Measurements from ENCODE around the gene RAP1GAP.

RAP1GAP gene

DNA sequence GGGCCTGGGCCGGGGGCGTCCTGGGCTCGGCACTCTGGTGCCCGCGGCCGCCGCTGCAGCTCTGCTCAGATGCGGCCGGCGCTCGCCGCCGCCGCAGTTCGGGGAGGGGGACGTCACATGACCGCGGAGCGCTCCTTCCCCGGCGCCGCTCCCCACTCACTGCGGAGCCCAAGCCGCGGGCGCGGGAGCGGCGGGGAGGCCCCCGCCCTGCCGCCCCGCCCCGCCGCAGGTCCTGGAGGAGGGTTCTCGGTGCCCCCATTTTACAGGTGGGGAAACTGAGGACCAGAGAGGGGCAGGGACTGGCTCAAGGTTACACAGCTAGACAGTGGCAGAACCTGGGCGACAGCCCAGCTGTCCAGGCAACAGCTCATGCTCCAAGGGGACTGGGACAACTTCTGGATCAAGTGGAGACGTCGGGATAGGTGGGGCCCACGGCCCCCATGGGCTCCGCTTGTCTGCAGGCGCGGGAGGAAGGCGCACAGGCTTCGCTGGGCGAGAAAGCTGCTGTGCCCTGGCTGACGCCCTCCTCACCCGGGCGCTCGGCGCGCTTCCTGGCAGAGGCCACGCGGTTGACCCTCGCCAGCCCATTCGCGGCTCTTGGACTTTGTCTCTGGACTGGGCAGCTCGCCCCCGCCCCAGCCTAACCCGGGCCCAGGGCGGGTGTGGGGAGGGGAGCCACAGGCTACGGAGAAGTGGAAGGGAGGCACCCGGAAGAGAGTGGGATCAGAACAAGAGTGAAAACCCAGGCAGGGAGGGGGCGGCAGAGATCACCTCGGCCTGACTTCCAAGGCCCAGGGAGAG lies at the start of gene RAP1GAP:
TSS of gene RAP1GAP (minus strand) at position 100 of the 801 bp plus-strand sequence. CDS start 49,325 bp downstream, outside the sequence.
- no peak for DNase-seq

- no peak for DNase-seq
Measured at GRCh38 chr1:21716169-21716568, 47.0 kb upstream of the RAP1GAP start.

GRCh38 chr1:21707891-21708290 lies 38.7 kb upstream of the RAP1GAP start:
- no peak for DNase-seq

- no peak for DNase-seq
Measured at GRCh38 chr1:21707086-21707840, 38.1 kb upstream of the RAP1GAP start.

DNA sequence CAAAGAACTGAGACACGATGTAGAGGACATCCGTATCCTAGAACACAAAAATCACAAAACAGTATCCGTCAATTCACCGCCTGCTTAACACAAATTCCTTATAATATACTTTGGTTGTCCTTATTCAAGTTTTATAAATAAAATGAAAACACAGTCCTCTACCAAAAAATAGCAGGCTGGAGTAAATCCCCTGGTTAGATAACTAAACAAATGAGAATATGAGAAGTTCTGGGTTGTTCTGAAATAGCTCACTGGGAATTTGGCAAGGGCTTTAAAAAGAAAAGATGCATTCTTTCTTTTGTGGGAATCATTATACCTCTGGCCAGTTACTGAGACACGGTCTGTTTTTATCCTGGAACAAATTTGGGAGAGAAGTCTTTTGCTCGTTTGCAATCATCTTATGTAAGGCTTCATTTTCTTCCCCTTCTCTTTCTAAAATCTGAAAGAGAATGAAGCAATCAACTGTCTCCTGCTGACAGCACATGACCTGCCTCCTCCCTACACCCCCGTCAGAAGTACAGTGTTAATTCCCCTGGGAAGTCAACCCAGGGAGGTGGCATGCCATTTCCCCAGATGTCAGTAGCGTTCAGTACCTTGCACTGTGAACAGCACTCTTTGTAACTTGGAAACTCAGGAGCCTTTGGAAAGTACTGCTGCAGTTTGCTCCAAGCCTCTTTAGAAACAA lies 37.1 kb upstream of the RAP1GAP start:
- DNase-seq: no peak

DNA sequence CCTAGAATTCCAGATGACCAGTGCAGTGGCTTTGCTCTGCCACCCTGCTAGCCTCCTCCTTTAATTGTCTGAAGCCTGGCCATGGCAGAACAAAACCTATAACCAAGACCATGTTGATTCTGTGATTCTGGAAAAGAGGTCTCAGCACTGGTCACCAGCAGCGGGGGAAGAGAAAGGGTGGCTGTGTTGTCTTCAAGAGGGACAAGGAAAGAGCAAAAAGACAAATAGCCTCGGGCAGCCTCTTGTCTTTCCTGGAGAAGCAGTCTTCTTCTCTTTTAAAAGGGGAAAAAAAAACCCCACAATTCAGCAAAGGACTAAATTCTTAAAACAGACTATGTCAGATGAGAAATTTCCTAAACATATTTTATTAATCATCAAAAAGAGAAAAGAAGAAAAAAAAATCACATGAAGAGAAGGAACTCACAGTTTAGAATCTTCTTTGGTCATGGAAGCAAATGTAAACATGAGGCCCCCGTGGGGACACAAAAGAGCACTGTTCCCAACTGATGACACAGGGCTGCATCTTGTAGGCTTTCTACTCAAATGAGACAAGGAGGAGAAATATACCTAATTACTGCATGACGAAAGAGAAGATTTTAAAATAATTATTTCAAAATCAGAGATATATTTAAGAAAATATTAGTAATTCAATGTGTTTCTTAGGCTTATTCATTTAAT lies 36.3 kb upstream of the RAP1GAP start:
- DNase-seq: no peak

GRCh38 chr1:21704145-21704544 lies 35.0 kb upstream of the RAP1GAP start:
- DNase-seq: no peak

GRCh38 chr1:21703318-21703963 lies 34.3 kb upstream of the RAP1GAP start:
- DNase-seq: peak; percentile 8

GRCh38 chr1:21702780-21703179 lies 33.6 kb upstream of the RAP1GAP start:
- DNase-seq: no peak

- no peak for DNase-seq
Measured at GRCh38 chr1:21701401-21701800, 32.2 kb upstream of the RAP1GAP start.

DNA sequence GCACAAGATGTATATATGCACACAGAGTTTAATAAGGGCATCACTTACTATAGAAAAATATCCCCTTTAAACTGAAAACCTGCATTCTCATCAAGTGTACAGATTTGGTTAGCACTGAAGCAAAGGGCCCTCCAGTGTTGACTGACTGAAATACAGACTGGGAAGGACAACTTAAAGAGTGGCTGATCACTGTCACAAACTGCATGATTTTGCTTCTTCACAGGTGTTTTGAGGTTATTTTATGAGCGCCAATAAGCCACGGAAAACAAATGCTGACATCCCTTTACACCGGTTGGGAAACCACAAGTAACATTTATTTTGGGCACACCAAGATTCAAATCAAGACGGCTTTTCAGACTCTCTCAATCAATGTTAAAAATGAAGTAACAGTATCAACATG lies 30.9 kb upstream of the RAP1GAP start:
- no peak for DNase-seq

GRCh38 chr1:21696931-21697330 lies 27.8 kb upstream of the RAP1GAP start:
- no peak for DNase-seq

GRCh38 chr1:21693732-21694131 lies 24.6 kb upstream of the RAP1GAP start:
- no peak for DNase-seq

GRCh38 chr1:21691739-21692138 lies 22.6 kb upstream of the RAP1GAP start:
- DNase-seq: no peak

GRCh38 chr1:21689661-21690372 lies 20.7 kb upstream of the RAP1GAP start:
- no peak for DNase-seq

GRCh38 chr1:21687081-21687529 lies 17.9 kb upstream of the RAP1GAP start:
- no peak for DNase-seq

DNA sequence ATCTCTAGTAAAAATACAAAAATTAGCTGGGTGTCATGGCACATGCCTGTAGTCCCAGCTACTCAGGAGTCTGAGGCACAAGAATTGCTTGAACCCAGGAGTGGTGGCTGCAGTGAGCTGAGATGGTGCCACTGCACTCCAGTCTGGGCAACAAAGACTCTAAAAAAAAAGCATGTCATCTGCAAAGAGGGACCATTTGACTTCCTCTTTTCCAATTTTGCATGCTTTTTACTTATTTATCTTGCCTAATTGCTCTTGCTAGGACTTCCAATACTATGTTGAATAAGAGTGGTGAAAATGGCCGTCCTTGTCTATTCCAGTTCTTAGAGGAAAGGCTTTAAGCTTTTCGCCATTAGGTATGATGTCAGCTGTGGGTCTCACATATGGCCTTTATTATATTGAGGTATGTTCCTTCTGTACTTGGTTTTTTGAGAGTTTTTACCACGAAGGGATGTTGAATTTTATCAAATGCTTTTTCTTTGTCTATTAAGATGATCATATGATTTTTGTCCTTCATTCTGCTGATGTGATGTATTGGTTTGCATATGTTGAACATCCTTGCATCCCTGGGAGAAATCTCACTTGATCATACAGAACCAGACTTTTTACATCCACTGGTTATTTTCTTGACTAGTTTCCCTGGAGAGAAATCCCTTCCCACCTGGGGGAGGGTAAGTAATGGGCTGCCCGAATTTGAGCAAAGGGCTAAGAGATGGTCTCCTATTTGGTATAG lies 17.0 kb upstream of the RAP1GAP start:
- DNase-seq: no peak

DNA sequence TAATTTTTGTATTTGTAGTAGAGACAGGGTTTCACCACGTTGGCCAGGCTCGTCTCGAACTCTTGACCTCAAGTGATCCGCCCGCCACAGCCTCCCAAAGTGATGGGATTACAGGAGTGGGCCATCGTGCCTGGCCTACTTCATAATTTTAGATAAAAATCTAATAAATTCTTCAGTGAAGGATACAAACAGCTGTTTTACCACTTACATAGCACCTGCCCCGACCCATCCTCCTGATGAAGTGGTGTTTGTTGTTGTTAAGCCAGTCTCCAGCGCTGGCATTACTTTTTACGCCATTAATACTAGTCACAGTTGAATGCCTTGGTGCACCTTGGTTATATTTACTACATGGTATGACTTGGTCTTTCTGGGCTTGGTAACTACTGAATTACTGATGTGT lies 12.3 kb upstream of the RAP1GAP start:
- DNase-seq: no peak

- no peak for DNase-seq
Measured at GRCh38 chr1:21680918-21681317, 11.8 kb upstream of the RAP1GAP start.

DNA sequence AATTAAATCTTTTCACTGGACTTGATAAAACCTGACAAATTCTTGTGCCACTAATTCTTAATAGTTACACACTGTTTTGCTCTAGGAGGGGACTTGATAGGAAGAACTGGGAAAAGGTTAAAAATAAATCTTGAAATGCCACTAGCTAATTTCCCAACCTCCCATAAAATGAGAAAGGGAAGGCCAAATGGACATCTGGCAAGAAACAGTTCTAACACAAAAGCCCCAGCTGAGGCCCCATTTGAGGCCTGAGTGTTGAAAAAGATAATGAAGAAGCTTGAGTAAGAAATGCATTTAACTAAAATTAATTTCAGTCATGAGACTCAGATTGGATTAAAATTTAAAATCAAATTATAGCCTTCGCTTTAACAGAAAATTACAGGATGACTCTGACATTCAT lies 11.2 kb upstream of the RAP1GAP start:
- no peak for DNase-seq

GRCh38 chr1:21677168-21677567 lies 8.0 kb upstream of the RAP1GAP start:
- DNase-seq: no peak
